Measurements from ENCODE around the gene ANKH.

The ANKH gene

DNA sequence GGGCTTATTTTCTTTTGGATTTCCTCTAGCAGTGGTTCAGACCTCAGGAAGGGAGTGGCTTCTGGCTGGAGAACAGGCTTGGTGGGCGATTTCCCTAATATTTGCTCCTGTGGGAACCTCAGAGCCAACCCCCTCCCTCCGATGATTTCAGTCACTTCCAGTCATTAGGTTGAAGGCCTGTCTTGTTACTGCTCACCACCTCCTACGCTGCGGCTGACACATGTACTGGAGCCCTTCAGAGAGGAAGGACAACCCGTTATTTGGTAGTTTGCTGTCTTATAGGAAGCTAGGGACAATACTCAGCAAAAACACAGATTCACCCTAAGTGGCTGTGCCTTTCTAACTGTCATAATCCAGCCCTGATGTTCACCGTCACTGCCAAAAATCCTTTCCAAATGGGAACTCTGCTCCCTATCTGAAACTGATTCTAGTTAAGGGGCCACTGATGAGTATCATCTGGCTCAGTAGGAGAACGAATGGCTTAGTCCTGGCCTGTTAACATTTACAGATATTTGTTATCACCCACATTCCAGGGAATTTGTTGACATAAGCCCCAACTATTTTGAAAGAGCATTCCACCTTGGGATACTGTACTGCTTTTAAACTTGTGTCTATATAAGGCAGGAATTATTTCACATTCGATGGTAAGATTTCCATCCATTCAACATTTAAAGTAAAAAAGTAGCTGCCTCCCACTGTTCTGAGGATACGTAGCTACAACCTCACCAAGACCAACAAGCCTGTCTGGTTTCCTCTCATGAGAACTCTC lies 29.3 kb upstream of the ANKH start:
- no peak for TF ChIP-seq CTCF (IDR thresholded peaks at IDR 0.05)
- Histone ChIP-seq H3K4me3 (no peak overlapping the region), H3K27ac (peak overlapping the region; percentile 64 to 77)
- no peak for DNase-seq (ENCODE audit: low spot score)

DNA sequence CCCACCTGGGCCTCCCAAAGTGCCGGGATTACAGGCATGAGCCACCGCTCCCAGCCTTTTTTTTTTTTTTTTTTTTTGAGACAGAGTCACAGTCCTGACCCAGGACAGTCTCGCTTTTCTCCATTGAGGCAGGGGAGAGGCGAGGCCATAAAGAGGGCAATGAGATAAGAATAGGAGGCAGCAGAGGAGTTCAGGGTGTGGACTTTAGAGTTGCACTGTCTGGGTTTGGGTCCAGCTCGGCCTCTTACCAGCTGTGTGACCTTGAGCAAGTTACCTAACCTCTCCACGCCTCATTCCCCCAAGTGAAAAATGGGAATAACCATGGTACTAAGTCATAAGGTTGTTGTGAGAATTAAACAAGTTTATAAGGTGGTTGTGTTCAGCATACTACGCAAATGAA lies 24.6 kb upstream of the ANKH start:
- no peak for TF ChIP-seq CTCF (IDR thresholded peaks at IDR 0.05)
- Histone ChIP-seq H3K27ac (no peak overlapping the region), H3K4me3 (no peak overlapping the region)
- no peak for DNase-seq (ENCODE audit: low spot score)

DNA sequence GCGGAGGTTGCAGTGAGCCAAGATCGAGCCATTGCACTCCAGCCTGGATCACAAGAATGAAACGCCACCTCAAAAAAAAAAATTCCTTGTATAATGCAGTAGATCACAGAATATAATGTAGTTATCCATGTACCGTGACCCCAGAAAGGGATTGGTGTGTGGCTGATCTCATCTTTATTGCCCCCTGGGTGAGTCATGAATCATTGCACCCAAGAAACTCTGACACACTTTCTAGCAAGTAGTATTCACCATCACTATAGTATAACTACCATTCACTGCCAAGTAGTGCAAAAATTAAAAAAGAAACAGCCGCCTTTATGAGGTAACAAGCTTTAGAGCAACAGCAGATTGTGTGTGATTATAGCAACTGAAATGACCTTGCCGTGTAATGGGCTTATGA lies 23.7 kb upstream of the ANKH start:
- no peak for DNase-seq (ENCODE audit: low spot score)
- no peak overlapping the region for H3K27ac ChIP-seq
- H3K4me3 ChIP-seq = no peak overlapping the region
- TF ChIP-seq CTCF (IDR thresholded peaks at IDR 0.05) = no peak

DNA sequence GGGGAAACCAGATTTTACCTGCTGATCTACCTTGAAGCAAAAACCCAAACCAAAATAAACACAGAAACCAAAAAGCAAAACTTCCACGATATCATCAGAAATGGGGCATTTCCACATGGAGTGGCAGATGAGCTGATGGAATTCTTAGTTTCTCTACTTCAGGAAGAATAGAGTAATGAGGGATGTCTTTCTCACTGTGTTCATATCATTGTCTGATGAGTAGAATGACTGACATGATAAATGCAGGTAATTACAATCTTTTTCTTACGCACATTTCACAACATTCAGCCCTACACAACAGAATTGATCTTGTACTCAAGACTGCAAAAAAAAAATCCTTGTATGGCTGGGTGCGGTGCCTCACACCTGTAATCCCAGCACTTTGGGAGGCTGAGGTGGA lies 23.2 kb upstream of the ANKH start:
- Histone ChIP-seq H3K4me3 (no peak overlapping the region), H3K27ac (no peak overlapping the region)
- TF ChIP-seq CTCF (IDR thresholded peaks at IDR 0.05) = no peak
- no peak for DNase-seq (ENCODE audit: low spot score)

- TF ChIP-seq CTCF (IDR thresholded peaks at IDR 0.05) = no peak
- no peak overlapping the region for H3K27ac ChIP-seq
- no peak for DNase-seq (ENCODE audit: low spot score)
Measured at GRCh38 chr5:14893381-14893780, 21.8 kb upstream of the ANKH start.

DNA sequence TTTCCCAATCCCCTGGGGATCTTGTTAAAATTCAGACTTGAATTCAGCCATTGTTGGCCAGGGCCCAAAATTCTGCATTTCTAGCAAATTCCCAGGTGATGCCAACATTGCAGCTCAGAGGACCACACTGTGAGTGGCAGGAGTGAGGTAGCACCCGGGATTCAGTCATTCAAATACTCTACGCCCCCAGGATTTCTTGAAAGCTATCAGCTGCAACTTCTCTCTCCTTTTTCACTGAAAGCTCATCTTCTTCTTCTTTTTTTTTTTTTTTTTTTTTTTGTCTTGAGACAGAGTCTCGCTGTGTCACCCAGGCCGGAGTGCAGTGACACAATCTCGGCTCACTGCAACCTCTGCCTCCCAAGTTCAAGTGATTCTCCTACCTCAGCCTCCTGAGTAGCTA lies 19.3 kb upstream of the ANKH start:
- TF ChIP-seq CTCF (IDR thresholded peaks at IDR 0.05) = no peak
- H3K4me3 ChIP-seq = no peak overlapping the region
- no peak overlapping the region for H3K27ac ChIP-seq
- DNase-seq (ENCODE audit: low spot score) = no peak

More at GRCh38 chr5:14893381-14893780, 21.8 kb upstream of the ANKH start:
- no peak overlapping the region for H3K4me3 ChIP-seq

GRCh38 chr5:14884062-14884612 lies 12.6 kb upstream of the ANKH start:
- no peak overlapping the region for H3K27ac ChIP-seq
- TF ChIP-seq CTCF (IDR thresholded peaks at IDR 0.05) = no peak
- no peak for DNase-seq (ENCODE audit: low spot score)
- no peak overlapping the region for H3K4me3 ChIP-seq
